Fibroblast of gingiva (primary cell): Measurements from ENCODE around the gene COQ8A.

Experiments used
- DNase-seq: peaks from one replicate; pipeline ENCODE4 v3.0.0-alpha.2; 2011; ENCODE audit warnings: low read depth

COQ8A gene

DNA sequence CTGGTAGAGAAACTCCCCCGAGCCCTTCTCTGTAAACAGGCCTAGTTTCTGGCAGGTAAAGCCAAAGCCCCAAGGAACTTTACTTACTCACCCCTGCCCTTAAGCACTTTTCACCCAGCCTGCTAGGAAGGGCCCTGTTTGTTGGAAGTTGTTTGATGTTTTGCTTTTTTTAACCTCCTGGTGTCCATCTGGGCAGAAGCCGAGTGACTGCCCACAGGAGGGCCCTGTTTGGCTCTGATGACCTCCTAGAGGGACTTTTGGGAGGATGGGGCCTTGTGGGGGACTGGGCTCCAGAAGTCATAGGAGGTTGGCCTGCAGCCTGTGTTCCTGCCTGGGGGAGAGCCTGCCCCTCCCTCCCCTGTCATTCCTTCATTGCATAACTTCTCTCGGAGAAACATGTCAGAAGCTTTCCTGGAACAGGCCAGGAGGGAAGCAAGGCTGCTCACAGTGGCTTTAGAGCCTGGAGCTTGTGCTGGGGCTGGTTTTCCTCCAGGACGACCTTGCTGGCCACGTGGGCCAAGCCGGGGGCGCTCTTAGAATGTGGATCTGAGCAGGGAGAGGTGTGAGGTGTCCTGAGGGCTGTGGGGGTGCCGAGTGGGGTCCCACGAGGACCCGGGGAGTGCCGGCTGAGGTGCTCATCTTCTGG, 33.9 kb downstream of the COQ8A start:
- peak; percentile 52 for DNase-seq

DNA sequence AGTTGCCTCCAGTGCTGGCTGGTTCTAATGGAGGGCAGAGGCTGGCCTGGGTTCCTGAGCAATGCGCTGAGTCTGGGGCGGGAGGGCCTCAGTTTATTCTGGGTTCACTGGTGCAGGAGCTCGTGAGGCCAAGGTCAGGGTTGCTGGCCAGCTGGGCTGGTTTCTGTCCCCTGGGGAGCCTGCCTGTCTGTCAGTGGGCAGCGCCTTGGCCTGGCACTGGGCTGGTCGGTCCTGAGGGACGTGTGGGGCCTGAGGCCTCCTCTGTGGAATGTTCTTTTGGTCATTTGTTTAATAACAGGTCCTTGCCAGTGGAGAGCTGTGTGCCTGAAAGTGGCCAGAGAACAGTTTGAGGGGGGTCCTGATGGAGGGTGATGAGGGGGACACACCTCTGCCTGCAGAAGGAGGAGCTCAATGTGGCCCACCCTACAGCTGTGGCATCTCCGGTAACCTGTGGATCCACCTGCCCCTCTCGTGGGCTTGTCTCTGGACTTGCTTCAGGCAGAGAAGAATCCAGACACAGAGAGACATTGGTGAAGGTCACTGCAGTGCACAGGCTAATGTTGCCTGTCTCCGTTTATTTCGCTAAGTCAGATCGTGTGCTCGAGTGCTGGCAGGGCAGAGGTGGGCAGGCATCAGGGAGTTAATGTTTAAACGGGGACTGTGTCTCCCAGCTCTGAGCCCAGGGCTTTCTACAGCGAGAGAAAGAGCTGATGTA, 34.6 kb downstream of the COQ8A start:
- DNase-seq = peak; percentile 62

GRCh38 chr1:226975259-226976250, 35.5 kb downstream of the COQ8A start:
- DNase-seq = no peak

DNA sequence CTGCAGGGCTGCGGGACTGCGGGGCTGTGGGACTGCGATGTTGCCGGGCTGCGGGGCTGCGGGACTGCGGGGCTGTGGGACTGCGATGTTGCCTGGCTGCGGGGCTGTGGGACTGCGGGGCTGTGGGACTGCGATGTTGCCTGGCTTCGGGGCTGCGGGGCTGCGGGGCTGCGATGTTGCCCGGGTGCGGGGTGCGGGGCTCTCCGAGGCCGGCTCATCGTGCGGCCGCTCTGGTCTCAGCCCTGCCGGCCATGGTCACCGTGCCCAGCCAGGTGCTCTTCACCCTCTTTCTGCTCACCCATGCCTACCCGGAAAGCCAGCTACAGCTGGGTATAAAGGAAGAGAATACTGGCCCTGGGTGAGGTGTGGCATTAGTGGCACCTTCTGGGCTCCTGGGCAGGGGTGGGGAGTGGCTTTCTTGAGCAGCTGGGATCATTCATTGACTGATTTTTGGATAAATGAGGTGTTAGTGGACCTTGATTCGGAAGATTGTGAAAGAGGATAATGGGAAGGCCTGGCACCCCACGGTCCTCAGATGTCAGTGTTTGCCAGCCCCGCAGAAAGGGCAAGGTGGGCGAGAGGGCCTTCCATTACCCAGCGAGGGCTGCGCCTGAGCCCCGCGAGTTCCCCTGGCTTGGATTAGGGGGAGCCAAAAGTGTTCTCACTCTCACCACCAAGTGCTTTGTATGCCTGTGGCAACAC, 36.3 kb downstream of the COQ8A start:
- DNase-seq = no peak

DNA sequence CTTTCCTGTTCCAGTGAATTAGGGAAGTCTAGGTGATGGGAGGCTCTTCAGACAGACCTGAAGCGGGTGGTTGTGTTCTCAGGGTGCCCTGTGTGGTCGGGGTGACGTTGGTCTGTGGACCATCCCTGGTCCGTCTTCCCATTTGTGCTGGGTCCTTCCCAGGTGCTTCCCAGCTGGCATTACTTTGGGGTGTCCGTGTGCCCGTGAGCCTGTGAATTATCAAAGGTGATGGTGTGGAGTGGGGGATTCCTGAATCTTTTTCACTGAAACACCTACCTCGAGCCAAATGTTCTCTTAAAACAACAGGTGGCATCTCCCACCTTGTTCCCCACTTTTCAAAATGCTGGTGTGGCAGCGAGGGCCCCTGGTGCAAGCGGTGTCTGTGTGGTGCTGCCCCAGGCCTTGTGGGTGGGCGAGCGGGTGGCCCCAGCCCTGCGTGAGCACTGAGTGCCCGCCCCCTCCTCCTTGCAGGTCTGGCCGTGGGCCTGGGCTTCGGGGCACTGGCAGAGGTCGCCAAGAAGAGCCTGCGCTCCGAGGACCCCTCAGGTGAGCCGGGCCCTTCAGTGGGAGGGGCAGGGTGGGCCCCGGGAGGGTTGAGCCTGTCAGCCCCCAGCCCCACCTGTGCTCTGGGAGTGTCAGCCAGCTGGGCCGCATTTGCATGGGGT, 37.0 kb downstream of the COQ8A start:
- DNase-seq = no peak

GRCh38 chr1:226977643-226978431, 37.7 kb downstream of the COQ8A start:
- DNase-seq = no peak

GRCh38 chr1:226978432-226979114, 38.5 kb downstream of the COQ8A start:
- DNase-seq = no peak

DNA sequence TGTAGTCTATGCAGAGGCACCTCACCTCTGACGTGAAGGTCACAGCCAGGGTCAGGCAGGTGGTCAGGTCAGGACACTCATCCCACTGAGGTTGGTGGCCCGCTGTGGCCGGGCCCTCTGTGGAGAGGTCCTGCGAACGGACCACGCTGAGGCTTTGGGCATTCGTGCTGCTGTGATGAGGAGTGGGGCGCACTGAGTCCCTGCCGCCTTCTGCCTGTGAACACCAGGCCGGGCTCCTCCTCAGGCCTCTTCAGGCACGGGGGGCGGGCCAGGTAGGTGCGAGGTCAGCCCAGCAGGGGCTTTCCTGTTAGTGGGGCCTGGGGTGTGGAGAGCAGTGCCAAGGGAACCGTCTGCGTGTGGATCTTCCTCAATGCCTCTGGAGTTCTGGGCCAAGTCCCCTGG, 39.0 kb downstream of the COQ8A start:
- no peak for DNase-seq

- DNase-seq = no peak
Observed at GRCh38 chr1:226979517-226980121, 39.5 kb downstream of the COQ8A start.

DNA sequence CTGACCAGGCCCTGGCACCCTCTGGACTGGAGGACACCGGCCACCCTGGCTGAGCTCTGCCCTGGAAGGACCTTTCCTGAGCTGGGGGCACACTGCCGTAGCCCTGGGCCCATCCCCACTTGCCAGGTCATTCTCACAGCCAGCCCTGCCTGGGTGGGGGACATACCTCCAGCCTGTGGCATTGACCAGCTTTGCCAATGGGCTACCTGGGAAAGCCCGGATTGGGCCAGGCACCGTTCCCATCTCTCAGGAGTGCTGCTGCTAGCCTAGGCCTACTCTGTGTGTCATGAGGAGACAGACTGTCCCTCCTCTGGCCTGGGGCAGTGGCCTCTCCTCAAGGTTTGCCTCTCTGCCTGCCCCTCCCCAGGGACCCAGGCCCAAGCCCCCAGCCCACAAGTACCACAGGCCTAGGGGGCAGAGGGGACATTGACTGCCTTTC, 40.0 kb downstream of the COQ8A start:
- DNase-seq = no peak

DNA sequence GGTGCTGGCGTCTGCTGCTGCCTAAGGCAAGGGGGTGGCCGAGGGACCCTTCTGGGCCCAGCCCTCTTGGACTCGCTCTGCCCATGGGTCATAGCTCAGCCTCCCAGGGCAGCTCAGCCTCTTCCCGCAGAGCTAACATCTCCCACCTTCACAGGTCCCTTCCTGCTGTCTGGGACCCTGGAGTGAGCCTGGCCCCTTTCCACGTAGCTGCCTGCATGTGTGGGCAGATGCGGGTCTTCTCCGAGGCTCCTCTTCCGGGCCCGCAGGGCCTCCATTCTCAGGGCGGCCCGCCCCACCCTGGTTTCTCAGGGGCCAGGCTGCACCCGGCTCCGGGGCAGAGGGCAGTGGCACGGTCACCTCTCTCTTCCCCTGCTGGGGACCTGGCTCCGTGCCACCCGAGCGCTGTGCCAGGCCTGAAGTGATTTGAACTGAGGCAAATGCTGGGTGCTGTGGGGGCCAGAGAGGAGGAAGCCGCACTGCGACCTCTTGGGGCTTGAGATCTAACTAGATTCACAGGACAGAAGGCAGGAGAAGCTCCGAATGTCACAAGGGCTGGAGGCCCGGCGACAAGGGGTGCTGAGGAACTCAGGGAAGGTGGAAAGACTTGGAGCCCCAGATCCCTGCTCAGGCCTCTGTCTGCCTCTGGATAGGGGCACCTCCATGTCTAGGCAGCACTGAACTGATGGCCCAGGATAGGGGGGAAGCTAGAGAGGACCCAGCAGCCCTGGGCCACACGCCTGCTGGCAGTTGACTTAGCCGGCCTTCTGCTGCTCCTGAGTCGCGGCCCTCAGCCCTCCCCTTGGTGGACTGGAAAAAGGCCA, 40.7 kb downstream of the COQ8A start:
- no peak for DNase-seq

DNA sequence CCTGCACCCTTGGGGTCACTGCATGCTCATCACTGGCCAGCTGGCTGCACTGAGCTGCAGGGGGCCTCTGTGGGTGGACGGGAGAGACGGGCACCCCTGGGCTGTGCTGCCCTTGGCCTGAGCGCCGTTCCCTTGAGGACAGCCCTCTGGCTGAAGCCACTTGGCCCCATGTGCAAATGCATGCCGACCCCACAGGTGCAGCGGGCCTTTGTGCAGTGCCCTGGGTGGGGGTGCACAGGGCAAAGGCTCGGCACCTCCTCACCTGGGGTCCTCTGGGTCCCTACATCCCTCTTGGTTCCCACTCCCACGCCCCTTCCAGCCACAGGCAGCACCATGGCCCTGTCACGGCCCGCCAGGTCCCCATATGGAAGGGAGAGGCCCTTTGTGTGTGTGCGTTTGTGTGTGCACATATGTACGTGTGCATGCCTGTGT, 41.3 kb downstream of the COQ8A start:
- no peak for DNase-seq

DNA sequence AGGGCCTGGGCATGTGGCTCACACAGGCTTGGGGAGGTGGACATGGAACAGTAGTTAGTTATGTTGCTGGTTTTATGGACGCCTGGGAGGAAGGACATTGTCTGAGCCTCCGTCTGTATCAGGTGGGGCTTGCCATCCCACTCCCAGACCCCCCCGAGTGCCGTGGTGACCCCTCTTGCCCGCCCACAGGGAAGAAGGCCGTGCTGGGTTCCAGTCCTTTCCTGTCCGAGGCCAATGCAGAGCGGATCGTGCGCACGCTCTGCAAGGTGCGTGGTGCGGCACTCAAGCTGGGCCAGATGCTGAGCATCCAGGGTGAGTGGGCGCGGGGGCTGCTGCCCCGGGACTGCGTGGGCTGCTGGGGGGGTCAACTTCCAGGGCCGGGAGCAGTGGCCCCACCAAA, 41.7 kb downstream of the COQ8A start:
- DNase-seq = no peak

DNA sequence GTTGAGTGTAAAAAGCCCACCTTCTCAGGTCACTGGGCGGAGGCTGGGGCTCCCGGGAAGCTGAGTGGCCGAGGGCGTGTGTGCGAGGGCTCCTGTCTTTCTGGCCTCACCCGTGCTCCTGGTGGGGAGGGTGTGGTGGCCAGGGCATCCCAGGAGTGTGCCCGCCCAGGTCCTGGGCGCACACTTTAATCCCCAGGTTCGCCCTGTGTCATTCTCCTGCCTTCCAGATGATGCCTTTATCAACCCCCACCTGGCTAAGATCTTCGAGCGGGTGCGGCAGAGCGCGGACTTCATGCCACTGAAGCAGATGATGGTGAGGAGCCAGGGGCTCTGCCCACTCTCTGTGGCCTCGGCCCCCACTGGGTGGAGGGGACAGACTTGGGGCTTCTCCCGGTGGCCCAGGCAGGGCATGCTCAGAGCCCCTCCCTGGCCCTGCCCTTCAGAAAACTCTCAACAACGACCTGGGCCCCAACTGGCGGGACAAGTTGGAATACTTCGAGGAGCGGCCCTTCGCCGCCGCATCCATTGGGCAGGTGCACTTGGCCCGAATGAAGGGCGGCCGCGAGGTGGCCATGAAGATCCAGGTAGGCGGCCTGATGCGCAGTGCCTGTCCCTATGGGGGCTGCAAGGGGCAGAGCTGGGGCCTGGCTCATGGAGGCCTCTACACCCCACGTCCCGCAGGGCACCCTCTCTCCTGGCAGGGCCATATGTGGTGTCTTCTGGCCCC, 42.5 kb downstream of the COQ8A start:
- DNase-seq = no peak

DNA sequence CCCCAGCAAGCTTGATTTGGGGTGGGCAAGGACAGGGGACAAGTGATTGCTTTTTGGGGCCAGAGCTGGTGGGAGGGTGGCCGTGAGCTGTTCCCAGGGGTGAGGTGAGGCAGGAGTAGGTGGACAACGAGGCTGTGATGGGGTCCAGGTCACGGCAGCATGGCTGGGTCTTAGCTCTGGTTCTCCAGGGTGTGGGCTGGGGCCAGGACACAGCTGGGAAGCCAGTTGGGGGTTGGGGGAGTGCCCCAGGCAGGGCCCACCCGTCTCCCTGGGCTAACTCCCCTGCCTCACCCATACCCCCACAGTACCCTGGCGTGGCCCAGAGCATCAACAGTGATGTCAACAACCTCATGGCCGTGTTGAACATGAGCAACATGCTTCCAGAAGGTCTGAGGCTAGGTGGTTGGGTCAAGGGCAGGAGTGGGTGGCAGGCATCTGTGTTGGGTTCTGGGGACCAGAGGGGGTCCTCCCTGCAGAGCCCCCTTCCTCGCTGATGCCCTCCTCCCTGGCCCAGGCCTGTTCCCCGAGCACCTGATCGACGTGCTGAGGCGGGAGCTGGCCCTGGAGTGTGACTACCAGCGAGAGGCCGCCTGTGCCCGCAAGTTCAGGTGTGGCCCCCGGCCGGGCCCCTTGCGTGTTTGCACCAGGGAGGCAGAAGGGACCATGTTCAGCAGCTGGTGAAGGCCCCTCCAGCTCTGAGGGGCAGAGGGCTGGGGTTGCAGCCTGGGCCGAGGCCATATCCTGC, 43.3 kb downstream of the COQ8A start:
- no peak for DNase-seq

DNA sequence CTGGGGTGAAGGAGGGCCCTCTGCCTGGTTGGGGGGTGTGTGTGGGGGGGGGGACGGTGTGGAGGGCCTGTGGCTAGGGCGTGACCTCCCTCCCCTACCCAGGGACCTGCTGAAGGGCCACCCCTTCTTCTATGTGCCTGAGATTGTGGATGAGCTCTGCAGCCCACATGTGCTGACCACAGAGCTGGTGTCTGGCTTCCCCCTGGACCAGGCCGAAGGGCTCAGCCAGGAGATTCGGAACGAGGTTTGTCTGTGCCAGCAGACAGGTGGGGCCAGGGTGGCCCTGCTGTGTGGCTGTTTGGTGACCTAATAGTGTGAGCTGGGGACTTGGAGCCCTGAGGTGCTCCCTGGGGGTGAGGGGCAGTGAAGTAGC, 43.9 kb downstream of the COQ8A start:
- DNase-seq = no peak

GRCh38 chr1:226984521-226985238, 44.6 kb downstream of the COQ8A start:
- no peak for DNase-seq
